HG02870 (cell line): ENCODE data around the gene SEPTIN10.
"Not testable (repeated sequence)": the region's sequence is repeated elsewhere in the genome, so short reads cannot be mapped to it uniquely, and the experiment has no call there.

Experiments used
- ATAC-seq: cut with Tn5 transposase; IDR thresholded peaks from one replicate; pipeline ENCODE4 v1.9.1; 2021; ENCODE audit warnings: mild to moderate bottlenecking, moderate library complexity; ENCODE audit not compliant: unreplicated experiment

Gene SEPTIN10

DNA sequence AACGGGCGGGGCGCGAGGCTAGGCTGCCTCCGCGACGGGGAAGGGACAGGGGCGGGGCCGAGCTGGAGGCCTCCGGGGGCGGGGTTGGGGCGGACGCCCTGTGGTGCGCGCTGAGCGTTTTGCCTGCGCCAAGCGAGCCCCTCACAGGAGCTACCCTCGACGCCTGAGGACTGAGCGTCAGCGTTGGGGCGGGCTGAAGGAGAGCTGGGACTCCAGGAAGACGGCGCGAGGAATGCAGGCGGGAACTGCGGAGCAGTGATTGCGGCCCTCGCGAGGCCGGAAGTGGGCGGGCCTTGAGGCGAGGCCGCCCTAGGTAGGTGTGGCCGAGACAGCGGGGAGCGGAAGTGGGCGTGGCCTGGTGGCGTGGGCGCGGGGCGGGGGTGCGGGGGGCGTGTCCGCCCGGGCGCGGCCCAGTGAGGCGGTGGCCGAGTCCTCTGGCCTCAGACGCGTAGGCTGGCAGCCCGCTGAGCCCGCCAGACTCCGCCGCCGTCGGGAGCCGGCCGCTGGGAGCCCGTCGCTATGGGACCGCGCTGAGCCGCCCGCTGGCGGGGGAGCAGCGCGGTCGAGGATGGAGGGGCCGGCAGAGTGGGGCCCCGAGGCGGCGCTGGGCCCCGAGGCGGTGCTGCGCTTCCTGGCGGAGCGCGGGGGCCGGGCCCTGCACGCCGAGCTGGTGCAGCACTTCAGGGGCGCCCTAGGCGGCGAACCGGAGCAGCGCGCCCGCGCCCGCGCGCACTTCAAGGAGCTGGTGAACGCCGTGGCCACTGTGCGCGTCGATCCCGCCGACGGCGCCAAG, at the start of gene SEPTIN10, which contains the start of gene SOWAHC:
SEPTIN10 (minus strand) TSS at position 45 of the 793 bp plus-strand sequence. CDS start 139 bp downstream, outside the sequence.
SOWAHC (plus strand) TSS at position 443 of the 793 bp plus-strand sequence; CDS start at position 569, 126 bp downstream.
- ATAC-seq = no peak

DNA sequence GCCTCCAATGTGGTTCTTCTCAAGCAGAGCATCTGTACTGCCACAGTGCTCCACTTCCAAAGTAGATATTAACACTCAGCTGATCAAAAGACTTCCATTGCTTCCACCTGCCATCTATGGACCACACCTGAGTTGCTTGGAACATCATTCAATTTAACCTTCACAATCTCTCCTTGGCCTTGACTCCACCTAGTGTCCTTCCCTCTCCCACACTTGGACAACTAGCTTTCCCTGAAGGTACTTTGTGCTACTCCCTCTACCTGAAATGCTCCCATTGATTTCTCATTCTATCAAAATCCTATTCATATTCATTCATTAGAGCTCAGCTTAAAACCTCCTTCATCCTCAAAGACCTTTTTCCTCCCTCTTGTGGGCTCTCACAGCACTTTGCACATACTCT, 49.1 kb upstream of the SEPTIN10 start:
- ATAC-seq = no peak

DNA sequence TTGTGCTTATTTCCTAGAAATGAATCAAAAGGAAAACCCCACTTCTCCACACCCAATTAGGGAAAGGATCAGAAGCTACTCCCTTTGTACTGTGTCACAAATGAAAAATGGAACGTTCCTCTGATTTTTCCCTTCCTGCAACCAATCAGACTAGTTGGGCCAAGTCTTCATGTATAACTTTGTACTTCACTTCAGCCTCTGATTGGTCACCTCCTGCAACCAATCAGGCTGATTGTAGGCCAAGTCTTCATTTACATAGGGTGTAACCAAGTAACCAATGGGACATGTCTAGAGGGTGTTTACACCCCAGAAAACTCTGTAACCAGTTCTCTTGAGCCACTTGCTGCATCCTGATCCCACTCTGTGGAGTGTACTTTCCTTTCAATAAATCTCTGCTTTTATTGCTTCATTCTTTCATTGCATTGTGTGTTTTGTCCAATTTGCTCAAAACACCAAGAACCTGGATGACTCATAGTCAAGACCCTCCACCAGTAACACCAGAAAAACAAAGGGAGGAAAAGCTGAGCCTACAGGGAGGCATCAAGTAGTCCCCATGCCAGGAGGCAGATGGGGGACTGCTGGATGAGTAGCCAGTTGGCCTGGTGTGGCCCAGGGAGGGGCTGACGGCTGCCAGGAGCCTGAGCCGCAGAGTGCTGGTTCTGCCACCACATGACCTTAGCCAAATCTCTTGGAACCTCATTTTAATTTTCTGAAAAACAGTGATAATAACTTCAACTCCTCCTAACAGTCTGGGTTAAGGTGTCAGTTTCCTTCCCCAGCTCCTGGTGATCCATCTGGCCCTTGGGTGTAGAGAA, 46.5 kb upstream of the SEPTIN10 start:
- no peak for ATAC-seq

DNA sequence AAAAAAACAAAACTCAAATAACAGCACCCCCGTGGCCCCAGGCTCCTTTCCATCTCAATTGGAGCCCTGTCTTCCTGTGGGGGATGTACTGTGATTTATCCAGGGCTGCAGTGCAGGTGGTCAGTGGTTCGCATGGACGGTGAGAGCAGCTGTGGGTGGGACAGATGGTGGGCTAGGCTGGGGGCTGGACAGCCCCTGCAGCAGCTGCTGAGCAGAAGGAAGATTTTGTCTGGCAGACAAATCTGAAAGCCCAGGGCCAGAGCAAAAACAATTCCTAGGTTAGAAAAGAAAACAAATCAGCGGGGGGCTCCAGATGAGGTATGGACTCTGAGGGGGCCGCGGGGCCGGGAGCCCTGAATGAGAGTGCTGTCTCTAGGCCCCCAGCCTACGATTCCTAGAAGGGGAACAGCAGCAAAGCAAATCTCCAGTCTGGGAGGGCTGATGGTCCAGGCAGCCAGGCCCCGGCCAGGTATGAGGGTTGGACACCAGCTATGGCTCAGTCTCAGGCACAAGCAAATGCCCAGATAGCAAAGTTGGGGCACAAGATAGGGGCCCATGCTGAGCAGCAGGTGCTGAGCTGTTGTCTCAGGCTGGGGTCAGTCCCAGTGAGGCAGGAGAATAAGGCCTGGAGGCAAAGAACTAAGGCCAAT, 45.8 kb upstream of the SEPTIN10 start:
- ATAC-seq = no peak

DNA sequence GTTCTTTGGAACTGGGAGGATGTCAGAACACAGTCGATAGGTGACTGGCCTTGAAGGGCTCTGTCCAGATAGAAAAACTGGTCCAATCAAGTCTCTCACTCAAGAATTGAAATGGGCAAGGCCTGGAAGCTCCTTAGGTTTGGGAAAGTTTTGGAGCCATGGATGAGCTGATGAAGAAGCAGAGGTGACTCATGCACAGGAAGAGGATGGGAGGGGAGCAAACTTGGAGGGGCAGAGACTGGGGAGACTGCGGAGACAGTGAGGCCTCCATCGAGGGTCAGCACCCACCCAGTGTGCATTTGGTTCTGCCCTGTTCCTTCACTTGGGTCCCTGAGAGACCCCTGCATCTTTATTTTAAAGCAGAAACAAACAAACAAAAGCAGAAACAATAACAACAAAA, 41.5 kb upstream of the SEPTIN10 start:
- ATAC-seq = no peak

DNA sequence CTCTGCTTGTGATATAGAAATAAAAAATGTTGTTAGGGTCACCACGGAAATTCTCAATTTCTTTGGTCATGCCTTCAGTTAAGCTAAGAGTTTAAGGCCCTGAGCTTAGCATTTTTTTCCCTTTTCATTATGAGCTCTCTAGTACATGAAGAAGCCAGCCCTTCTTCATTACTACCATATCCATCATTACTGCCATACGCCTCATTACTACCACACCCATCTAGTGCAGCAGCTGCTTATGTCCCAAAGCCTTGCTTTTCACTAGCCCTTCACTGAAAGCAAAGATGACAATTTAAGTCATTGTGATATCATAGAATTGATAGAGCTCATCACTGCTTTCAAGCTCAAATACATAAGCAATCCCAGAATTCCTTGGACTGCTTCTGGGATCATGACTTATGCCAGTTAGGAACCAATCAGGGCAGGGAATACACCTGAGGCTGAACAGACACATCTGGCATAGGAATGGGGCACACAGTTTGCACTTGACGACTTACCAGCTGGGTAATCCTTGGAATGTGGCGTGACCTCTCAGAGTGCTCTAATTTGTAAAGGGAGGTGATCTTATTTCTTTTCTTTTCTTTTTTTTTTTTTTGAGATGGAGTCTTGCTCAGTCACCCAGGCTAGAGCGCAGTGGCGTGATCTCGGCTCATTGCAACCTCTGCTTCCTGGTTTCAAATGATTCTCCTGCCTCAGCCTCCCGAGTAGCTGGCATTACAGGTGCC, 40.7 kb upstream of the SEPTIN10 start:
- ATAC-seq = no peak

DNA sequence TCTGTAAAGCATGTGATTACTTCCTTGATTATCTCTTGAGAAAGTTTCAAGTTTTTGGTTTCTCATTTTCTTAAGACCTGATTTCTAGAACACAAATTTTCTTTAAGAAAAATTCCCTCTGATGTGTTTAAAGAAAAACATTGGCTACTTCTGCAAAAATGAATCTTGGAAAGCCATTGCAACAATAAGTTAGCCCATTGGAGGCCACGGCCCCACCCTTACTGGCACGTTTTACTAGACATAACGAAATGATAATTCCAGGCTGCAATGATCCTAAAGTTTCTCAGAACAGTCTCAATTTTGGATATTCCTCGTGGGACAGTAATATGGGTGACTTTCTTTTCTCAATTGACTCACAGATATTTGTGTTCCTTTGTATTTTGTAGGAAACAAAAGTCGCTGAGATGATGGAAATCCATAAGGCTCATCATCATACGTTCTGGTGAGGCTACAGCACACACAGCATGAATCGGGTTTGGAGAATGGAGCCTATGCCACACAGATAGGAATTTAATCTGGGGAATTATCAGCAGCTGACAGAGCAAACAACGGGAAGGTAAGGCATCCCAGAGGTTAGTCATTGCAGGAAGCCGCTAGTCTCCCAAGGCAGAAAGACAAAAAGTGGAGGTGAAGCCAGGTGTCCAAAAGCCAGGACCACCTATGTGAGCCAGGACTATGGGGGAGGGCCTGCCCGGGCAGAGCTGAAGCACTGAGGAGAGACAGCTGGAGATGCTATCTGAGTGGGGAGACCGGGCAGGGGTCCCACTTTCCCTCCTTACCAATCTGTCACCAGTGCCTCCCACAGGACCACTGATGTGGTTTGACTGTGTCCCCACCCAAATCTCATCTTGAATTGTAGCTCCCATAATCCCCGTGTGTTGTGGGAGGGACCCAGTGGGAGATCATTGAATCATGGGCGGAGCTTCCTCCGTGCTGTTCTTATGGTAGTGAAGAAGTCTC, 36.2 kb upstream of the SEPTIN10 start:
- ATAC-seq = no peak

DNA sequence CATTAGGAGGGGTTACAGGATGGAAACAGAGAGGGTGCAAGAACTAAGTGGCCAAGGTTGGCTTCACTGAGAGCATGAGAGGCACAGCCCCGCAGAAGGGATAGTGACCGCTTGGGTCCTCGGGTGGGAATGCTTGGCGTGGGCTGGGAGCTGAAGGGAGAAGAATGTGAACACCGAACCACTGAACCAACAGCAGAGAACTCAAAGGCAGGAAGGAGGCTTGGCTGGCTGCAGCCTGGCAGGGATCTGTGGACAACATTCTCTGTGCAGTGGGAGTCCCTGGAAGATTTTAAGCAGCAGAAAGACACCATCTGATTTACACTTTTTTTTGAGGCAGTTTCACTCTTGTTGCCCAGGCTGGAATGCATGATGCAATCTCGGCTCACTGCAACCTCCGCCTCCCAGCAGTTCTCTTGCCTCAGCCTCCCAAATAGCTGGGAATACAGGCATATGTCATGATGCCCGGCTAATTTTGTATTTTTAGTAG, 34.3 kb upstream of the SEPTIN10 start:
- ATAC-seq = no peak

DNA sequence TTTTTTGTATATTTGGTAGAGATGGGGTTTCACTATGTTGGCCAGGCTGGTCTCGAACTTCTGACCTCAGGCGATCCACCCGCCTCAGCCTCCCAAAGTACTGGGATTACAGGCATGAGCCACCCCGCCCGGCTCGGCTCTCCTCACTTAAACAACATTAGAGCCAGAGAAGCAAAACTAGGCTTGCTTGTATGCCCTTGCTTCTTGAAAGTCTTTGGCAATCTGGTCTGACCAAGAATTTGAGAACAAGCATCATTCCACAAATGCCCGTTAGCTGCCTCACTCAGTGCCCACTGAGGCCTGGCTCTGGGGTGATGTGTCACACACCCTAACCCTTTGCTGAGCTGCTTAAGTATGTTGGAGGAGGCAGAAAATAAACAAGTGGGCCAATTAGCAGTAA, 33.9 kb upstream of the SEPTIN10 start:
- ATAC-seq = no peak

DNA sequence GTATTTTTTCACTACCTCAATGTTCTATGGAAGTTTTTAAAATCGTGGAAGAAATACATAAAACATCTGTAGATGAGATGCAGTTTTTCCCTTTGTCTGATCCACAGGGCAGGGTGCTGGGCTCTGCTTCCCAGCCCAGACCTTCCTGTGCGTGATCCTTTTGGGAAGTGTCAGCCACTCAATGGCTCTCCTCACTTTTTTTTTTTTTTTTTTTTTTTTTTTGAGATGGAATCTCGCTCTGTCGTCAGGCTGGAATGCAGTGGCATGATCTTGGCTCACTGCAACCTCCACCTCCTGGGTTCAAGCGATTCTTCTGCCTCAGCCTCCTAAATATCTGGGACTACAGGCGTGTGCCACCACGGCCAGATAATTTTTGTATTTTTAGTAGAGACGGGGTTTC, 33.2 kb upstream of the SEPTIN10 start:
- ATAC-seq = no peak

DNA sequence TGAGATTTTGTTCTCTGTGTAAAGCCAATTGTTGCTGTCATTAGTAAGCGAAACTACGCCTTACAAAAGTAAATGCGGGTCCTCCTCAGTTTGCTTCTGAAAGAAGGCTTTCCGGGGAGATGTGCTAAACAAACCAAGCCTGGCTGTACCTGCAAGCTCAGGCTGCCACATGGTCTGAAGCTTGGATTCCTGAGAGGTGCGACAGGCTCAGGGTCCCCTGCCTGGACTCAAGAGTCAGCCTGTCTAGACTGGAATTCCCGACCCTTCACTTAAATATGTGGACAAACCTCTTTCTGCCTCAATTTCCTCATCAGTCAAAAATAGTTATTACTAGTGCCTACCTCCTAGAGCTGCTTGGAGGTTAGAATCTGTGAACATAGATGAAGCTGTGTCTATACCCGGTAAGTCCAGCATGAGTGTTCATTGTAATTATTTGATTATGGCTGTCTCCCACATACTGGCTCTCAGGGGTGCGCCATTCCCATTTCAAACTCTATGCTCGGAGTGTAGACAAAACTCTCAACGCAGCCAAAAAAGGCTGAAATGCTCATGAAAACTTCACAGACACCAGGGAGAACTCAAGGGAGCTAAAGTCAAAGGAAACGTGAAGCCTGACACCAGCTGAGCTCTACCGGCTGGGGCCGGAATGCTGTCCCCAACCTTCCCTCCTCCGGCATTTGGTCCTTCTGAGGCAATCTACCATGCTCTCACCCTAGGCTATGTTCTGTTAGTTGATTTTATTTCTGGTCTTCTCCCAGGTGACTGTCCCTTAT, 31.8 kb upstream of the SEPTIN10 start:
- ATAC-seq = no peak

DNA sequence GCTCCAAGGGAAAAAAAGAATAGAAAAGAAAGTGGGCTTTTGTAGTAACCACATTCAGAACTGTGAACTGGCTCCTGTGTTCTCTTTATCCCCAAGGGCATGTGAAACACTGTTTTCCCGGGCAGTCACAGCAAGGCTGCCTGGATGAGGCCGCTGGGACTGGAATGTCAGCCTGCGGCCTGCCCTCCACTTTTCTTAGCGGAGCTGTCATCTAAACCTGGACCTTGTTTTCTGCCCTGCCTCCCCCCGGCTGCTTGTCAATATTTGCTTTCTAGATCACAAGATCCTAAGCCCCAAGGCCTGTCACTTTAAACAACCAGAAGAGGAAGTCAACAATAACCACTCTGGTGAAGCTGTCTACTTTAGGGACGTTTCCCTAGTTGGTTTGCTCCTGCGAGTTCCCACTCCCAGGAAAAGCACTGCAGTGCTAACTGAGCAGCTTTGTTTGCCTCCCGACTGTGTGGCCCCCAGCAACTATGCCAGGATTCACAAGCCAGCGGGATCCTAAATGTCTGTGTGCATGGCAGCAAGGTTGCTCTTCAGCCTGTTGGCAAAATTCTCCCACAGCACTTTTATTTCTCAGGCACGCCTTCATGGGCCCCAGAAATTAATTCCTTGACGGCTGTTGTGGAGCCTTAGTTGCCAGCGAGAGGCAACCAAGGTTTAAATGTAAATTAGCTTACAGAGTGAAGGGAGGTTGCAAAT, 31.0 kb upstream of the SEPTIN10 start:
- ATAC-seq = no peak

DNA sequence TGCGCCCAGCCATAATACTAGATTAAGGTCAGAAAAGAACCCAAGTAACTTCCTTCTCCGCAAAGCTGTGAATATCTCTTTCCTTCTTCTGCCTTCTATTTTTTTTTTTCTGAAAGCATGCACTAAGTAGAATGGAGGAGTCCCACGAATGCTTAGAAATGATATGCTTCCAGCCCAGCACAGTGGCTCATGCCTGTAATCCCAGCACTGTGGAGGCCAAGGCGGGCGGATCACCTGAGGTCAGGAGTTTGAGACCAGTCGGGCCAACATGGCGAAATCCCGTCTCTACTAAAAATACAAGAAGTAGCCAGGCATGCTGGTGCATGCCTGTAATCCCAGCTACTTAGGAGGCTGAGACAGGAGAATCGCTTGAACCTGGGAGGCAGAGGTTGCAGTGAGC, 26.2 kb upstream of the SEPTIN10 start:
- not testable (repeated sequence) for ATAC-seq

DNA sequence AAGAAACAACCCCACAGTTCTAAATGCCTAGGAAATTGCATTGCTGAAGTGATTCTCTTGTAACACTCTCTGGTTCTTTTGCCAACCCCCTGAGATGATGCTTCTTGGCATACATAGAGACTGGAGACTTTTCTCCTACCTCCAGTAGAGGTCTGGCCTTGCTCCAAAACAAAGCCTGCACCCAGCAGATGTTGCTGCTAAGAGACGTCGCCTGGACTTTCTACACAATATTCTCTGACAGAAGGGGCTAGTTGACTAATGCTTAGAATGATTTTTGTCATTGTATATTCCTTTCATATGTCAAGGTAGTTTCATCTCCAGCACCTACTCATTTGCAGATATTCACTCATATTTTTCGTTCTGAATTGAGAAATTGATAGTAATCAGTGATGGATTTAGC, 25.0 kb upstream of the SEPTIN10 start:
- peak; percentile 36 for ATAC-seq

DNA sequence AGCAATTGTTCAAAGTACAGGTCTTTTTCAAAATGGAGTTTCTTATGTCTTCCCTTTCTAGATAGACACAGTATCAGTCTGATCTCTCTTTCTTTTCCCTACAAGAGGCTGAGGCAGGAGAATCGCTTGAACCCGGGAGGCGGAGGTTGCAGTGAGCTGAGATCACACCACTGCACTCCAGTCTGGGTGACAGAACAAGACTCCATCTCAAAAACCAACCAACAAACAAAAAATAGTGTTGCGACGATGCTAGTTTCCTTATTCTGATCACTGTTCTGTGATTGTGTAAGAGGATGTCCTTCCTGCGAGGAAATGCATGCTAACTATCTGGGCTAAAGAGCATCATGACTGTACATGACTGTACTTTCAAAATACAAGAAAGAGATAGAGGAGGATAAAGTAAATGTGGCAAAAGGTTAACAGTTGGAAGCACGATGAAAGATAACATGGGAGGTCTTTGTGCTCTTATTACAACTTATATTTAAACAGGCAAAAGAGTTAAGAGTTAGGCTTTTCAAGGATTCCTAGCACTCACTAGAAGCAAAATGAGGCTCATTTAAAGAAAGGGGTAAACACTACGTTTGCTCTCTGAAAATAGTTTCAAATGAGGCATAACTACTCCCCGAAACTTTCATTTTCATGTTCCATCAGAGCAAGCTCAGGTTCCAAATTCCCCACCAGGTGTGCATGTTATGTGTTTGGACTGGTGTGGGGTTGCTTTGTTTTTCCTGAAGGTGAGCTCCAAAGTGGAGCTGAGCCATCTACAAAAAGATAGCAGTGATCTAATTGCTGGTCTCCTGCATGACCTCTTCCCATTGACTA, 24.2 kb upstream of the SEPTIN10 start:
- peak; percentile 78 for ATAC-seq

DNA sequence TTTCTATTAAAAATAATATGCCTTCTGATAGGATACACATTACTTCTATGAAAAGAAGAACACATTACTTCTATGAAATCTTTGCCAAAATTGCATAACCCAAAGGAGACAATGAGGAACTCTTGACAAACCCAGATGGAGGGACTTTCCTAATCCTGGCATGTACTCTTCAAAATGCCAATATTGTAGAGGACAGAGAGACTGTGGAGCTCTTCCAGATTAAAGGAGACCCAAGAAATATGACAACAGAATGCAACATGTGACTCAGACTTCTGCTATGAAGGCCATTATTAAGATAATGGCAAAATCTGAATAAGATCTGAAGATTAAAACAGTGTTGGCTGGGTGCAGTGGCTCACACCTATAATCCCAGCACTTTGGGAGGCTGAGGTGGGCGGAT, 22.6 kb upstream of the SEPTIN10 start:
- ATAC-seq = no peak
